Spleen (tissue), 11 donors: ENCODE measurements around the gene SNED1. TPM values are rescaled to one million over a fixed set of nuclear protein-coding genes. Genes with fewer than 3 reads are reported as not detected.

Experiments
- DNase-seq: peaks from one replicate; pipeline ENCODE4 v3.0.0-alpha.2; 2020
- H3K27ac ChIP-seq, 8 donors: fragments of 200-600 bp; sonication (generic) in 7 of 8; 1 replicate in 4 of 8; 2 replicates in 4 of 8; pipeline versions ENCODE4 v1.5.0 to v1.8.0; 2016 to 2021; ENCODE audit warnings: inconsistent platforms in 4 of 8, mild to moderate bottlenecking in 4 of 8, moderate library complexity in 1 of 8
- H3K27me3 ChIP-seq, 7 donors: fragments of 200-600 bp; sonication (generic) in 6 of 7; replicated peaks in 1 of 7; 1 replicate in 4 of 7; 2 replicates in 3 of 7; pipeline versions ENCODE4 v1.5.0 to v1.8.0; 2016 to 2021; ENCODE audit warnings: inconsistent platforms in 3 of 7, mild to moderate bottlenecking in 1 of 7
- H3K36me3 ChIP-seq, 6 donors: fragments of 200-600 bp; sonication (generic) in 5 of 6; 1 replicate in 4 of 6; 2 replicates in 2 of 6; pipeline versions ENCODE4 v1.5.0 to v1.8.0; 2016 to 2021; ENCODE audit warnings: inconsistent platforms in 2 of 6
- H3K4me1 ChIP-seq, 6 donors: fragments of 200-600 bp; sonication (generic) in 5 of 6; 1 replicate in 3 of 6; 2 replicates in 3 of 6; pipeline versions ENCODE4 v1.5.0 to v1.8.0; 2016 to 2021; ENCODE audit warnings: inconsistent platforms in 3 of 6
- H3K4me3 ChIP-seq, 8 donors: fragments of 200-600 bp; sonication (generic) in 7 of 8; 1 replicate in 4 of 8; 2 replicates in 4 of 8; pipeline versions ENCODE4 v1.5.0 to v1.8.0; 2016 to 2021; ENCODE audit warnings: inconsistent platforms in 4 of 8, mild to moderate bottlenecking in 4 of 8, moderate library complexity in 2 of 8
- H3K9me3 ChIP-seq, 8 donors: fragments of 200-600 bp; sonication (generic) in 7 of 8; 1 replicate in 4 of 8; 2 replicates in 4 of 8; pipeline versions ENCODE4 v1.5.0 to v1.8.0; 2016 to 2021; ENCODE audit warnings: inconsistent platforms in 4 of 8
- CTCF ChIP-seq, 11 experiments: fragments of 200-600 bp in 7 of 11; fragments of 450-650 bp in 4 of 11; sonication (generic) in 4 of 11; IDR thresholded peaks in 8 of 11; conservative IDR thresholded peaks in 3 of 11; 1 replicate in 7 of 11; 2 replicates in 4 of 11; pipeline versions ENCODE4 v1.4.0 to v1.8.0; 2016 to 2021; ENCODE audit warnings: antibody characterized with exemption in 11 of 11, inconsistent platforms in 4 of 11, mild to moderate bottlenecking in 1 of 11
- POLR2A ChIP-seq, 3 donors: fragments of 450-650 bp; IDR thresholded peaks; one replicate each; pipeline ENCODE4 v1.5.1; 2017; ENCODE audit warnings: antibody characterized with exemption in 3 of 3, mild to moderate bottlenecking in 1 of 3
- POLR2AphosphoS5 ChIP-seq, 3 donors: sonication (generic); formaldehyde crosslinking; IDR thresholded peaks; one replicate each; pipeline ENCODE4 v1.5.1; 2017; ENCODE audit warnings: antibody characterized with exemption in 3 of 3
- WGBS, 5 donors: extraction: QIAGEN DNeasy Blood & Tissue Kit in 3 of 5; methylation state at CpG; one replicate each; pipeline versions ENCODE4 v1.1.5 to v1.1.7; 2013 to 2018; 5-methylcytosine and 5-hydroxymethylcytosine counted together
- intact Hi-C: fragments of 100-400 bp; cut with DNase I; formaldehyde crosslinking; loops from one replicate; pipeline ENCODE4 v1.15.0; 2023; ENCODE audit warnings: low total_unique reads
- polyA plus RNA-seq, 3 donors: library from polyadenylated mRNA; stranded (reverse); fragments of 200-250 nt; gene quantifications; one replicate each; pipeline ENCODE4 v1.2.1, GENCODE V29; 2013
- total RNA-seq, 7 donors: library from RNA; depleted of rRNA in 3 of 7; stranded (reverse); fragments of >200 nt in 3 of 7; fragmentation: NEBNext Ultra II Directional in 4 of 7; extraction: Animal tissue kit (Norgen Biotek cat#: 25700) in 4 of 7; gene quantifications; one replicate each; pipeline versions ENCODE4 v1.1.0 to v1.2.1, GENCODE V29; 2016 to 2021
- donor health status: healthy with polysubstance abuse.
- donor health status: DM: no; HTN: no; CAD: no; lungs with moderate emphysema.
- donor health status: DM: no; HTN: no; CAD: no.
- donor health status: Bipolar disorder and iron deficiency.
- donor health status: healthy.
- donor health status: DM: no; HTN: no; CAD: no.
- donor health status: DM: yes; HTN: yes; CAD: no.

The SNED1 gene
- total and polyA plus RNA-seq, 10 donors: 2.6 to 85.3 (median 45.5) TPM

GRCh38 chr2:241126201-241126611 lies 127.8 kb downstream of the SNED1 start:
- DNase-seq: no peak
- whole genome bisulfite sequencing, 5 donors: 76 to 86% (median 82%) methylated on average over 21 of the region's 21 CpGs
- no peaks in the 10 kb centered on the region for H3K9me3 ChIP-seq

DNA sequence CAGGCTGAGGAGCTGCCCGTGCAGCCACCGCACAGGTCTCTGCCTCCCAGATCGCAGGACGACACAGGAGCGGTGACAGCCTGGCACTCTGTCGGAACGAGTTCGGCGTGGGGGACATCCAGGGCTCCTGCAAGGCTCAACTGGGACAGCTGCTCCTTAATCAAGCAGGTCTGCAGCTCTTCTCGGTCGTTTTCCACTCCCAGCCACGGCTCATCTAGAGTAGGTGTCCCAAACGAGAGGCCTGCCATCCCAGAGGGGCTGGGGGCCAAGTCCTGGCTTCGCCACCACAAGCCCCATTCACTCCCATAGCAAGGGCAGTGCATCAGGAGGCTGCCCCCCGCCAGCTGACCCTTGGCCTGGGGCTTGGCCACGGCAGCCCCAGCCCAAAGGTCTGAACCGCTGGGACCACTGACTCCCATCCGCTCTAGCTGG lies 128.4 kb downstream of the SNED1 start:
- DNase-seq: no peak
- peak overlapping the region in 6 of 8 donors; percentile 39 to 84 (median 72) for H3K27ac ChIP-seq
- peaks cover 0 to 44% (median 3%) of the 10 kb centered on the region in 6 donors for H3K36me3 ChIP-seq
- 94 to 96% (median 95%) methylated on average over 12 to 18 of the region's 18 CpGs for WGBS, 5 donors
- H3K4me3 ChIP-seq: no peak overlapping the region
- H3K9me3 ChIP-seq: no peaks in the 10 kb centered on the region
- TF ChIP-seq POLR2AphosphoS5 (IDR thresholded peaks at IDR 0.05) (no peak), POLR2A (IDR thresholded peaks at IDR 0.05) (no peak), CTCF (IDR thresholded peaks at IDR 0.05 in 8 of 11, conservative IDR thresholded peaks at IDR 0.05 in 3 of 11) (no peak)
- no peaks in the 10 kb centered on the region for H3K27me3 ChIP-seq
- intact Hi-C loops: no loop called here
- H3K4me1 ChIP-seq: peaks cover 0 to 53% (median 32%) of the 10 kb centered on the region in 6 donors

More at GRCh38 chr2:241126201-241126611, 127.8 kb downstream of the SNED1 start:
- Histone ChIP-seq H3K36me3 (peaks cover 0 to 44% (median 3%) of the 10 kb centered on the region in 6 donors), H3K4me1 (peaks cover 0 to 53% (median 32%) of the 10 kb centered on the region in 6 donors), H3K4me3 (no peak overlapping the region), H3K27me3 (no peaks in the 10 kb centered on the region), H3K27ac (peak overlapping the region in 4 of 8 donors; percentile 11 to 84 (median 60))
- intact Hi-C loops: no loop called here
- TF ChIP-seq POLR2A (IDR thresholded peaks at IDR 0.05) (no peak), CTCF (IDR thresholded peaks at IDR 0.05 in 8 of 11, conservative IDR thresholded peaks at IDR 0.05 in 3 of 11) (no peak), POLR2AphosphoS5 (IDR thresholded peaks at IDR 0.05) (peak in 1 of 3 donors; percentile 28)

- Histone ChIP-seq H3K9me3 (no peaks in the 10 kb centered on the region), H3K27me3 (no peaks in the 10 kb centered on the region), H3K4me3 (no peak overlapping the region), H3K27ac (peak overlapping the region; percentile 39 to 84 (median 71)), H3K4me1 (peaks cover 0 to 53% (median 32%) of the 10 kb centered on the region in 6 donors), H3K36me3 (peaks cover 0 to 44% (median 0%) of the 10 kb centered on the region in 6 donors)
- WGBS, 5 donors: 93 to 98% (median 97%) methylated on average over 4 to 8 of the region's 8 CpGs
- no peak for DNase-seq
- no peak for TF ChIP-seq CTCF (IDR thresholded peaks at IDR 0.05 in 8 of 11, conservative IDR thresholded peaks at IDR 0.05 in 3 of 11)
- TF ChIP-seq POLR2AphosphoS5 (IDR thresholded peaks at IDR 0.05): no peak
- TF ChIP-seq POLR2A (IDR thresholded peaks at IDR 0.05): no peak
- intact Hi-C loops: no loop called here
Observed at GRCh38 chr2:241128266-241128665, 129.8 kb downstream of the SNED1 start.

DNA sequence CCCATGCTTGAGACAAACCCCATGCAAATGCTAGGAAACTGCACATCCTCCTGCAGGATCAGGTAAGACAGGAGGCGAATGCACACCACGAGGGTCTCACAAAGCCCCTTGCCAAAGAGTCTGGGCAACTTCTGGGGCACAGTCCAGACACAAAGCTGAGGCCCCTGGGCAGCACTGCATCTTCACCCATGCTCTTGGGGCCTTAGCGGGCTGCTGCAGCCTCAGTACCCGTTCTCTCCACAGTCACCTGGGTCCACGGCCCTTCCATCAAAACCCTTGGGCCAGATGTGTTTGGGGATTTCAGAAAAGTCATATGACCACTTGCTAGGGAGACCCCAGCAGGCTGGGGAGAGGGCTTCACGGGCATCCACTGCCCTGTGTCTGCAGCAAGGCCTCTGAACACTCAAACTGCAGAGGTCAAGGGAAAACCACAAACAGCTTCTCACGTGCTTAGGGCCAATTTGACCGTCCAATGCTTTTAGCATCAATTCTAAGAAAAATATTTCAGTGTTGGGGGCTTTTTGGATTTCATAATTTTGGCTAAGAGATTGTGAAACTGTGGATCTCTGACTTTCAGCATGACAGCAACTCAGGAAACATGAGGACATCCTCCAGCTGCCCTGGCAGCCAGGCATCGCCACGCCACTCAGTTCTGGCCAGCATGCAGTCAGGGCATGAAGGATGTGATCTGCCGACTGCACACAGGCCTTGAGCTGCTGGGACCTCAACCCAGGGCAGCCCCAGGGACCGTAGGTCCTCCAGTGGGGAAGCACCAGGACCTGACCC lies 130.9 kb downstream of the SNED1 start:
- Histone ChIP-seq H3K4me3 (no peak overlapping the region), H3K9me3 (no peaks in the 10 kb centered on the region), H3K27ac (peak overlapping the region in 5 of 8 donors; percentile 1 to 84 (median 73)), H3K4me1 (peaks cover 0 to 53% (median 32%) of the 10 kb centered on the region in 6 donors), H3K27me3 (no peaks in the 10 kb centered on the region), H3K36me3 (peaks cover 0 to 41% (median 0%) of the 10 kb centered on the region in 6 donors)
- DNase-seq: peak; percentile 69
- intact Hi-C loops: no loop called here
- 56 to 76% (median 63%) methylated on average over 9 to 12 of the region's 12 CpGs for WGBS, 5 donors
- TF ChIP-seq POLR2A (IDR thresholded peaks at IDR 0.05) (no peak), POLR2AphosphoS5 (IDR thresholded peaks at IDR 0.05) (peak; percentile 22 to 68 (median 50))
